ENCODE data around the gene EPHB2. TPM values are rescaled to one million over a fixed set of nuclear protein-coding genes. Genes with fewer than 3 reads are reported as not detected.

The EPHB2 gene
- total RNA-seq, 1 experiment from 2014 or later, result 18.5 TPM

DNA sequence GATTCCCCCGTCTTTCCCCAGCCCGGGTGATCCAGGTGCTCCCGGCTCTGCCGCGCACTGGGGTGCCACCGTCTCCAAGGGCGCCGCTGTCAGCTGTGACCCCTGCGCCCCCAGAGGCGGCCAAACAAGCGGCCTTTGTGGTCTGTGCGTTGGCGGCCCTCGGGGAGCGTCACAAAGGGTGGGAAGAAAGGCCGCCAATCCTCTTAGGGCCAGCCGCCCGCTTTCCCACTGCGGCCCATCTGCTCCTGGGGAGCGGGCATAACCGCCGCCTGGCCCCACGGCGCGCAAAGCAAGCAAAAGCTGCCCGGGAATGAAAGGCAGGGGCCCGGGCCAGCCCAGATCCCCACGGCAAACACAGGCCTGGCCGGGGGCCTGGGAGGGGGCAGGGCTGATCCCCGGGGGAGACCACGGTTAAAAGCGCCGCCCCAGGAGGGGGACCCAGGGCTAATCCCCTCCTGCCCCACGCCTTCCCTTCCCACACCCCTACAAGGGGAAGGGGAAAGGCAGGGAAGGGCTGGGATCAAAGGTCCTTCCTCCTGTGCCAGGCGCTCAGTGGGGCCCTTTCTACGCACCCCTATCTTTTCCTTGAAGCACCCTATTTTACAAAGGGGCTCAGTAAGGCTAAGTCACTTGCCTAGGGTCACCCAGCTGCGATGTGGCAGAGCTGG is 33.6 kb upstream of the EPHB2 start:
- no peaks in the 10 kb centered on the region for H3K27me3 Mint-ChIP-seq (ENCODE audit: low read depth)
- no peak overlapping the region for H3K27ac Mint-ChIP-seq
- ATAC-seq (no peak), DNase-seq (ENCODE audit: low spot score) (no peak)
- H3K4me3 Mint-ChIP-seq, result no peak overlapping the region
- CTCF ChIA-PET, result interaction anchor here (1.0 to 2.3 kb wide), 5 partner anchors 8 to 253 kb away, joined by 4 to 12 read pairs (median 8); no protein-coding TSS in a partner anchor
- no peaks in the 10 kb centered on the region for H3K36me3 Mint-ChIP-seq
- TF ChIP-seq EMX1 (CRISPR knock-in tag; IDR thresholded peaks at IDR 0.05), result no peak
- no peak for TF ChIP-seq NR3C1 (CRISPR knock-in tag; conservative IDR thresholded peaks at IDR 0.05; ENCODE audit: low read depth)
- TF ChIP-seq, protein P1, sequence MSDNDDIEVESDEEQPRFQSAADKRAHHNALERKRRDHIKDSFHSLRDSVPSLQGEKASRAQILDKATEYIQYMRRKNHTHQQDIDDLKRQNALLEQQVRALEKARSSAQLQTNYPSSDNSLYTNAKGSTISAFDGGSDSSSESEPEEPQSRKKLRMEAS (CRISPR knock-in tag; IDR thresholded peaks at IDR 0.05), result no peak
- no peak for TF ChIP-seq ZBTB21 (CRISPR knock-in tag; IDR thresholded peaks at IDR 0.05; ENCODE audit: borderline replicate concordance)
- TF ChIP-seq, protein P2, sequence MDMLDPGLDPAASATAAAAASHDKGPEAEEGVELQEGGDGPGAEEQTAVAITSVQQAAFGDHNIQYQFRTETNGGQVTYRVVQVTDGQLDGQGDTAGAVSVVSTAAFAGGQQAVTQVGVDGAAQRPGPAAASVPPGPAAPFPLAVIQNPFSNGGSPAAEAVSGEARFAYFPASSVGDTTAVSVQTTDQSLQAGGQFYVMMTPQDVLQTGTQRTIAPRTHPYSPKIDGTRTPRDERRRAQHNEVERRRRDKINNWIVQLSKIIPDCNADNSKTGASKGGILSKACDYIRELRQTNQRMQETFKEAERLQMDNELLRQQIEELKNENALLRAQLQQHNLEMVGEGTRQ (CRISPR knock-in tag; IDR thresholded peaks at IDR 0.05), result no peak
- TF ChIP-seq KAT7 (CRISPR knock-in tag; IDR thresholded peaks at IDR 0.05; ENCODE audit: borderline replicate concordance), result no peak
- no peak for TF ChIP-seq NFATC4 (CRISPR knock-in tag; IDR thresholded peaks at IDR 0.05)
- TF ChIP-seq, protein P3, sequence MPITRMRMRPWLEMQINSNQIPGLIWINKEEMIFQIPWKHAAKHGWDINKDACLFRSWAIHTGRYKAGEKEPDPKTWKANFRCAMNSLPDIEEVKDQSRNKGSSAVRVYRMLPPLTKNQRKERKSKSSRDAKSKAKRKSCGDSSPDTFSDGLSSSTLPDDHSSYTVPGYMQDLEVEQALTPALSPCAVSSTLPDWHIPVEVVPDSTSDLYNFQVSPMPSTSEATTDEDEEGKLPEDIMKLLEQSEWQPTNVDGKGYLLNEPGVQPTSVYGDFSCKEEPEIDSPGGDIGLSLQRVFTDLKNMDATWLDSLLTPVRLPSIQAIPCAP (CRISPR knock-in tag; IDR thresholded peaks at IDR 0.05), result no peak
- TF ChIP-seq OVOL2 (CRISPR knock-in tag; IDR thresholded peaks at IDR 0.05; ENCODE audit: borderline replicate concordance), result no peak
- POLR2A ChIA-PET, result no interaction called here
- H3K4me1 Mint-ChIP-seq, result peaks cover 7% of the 10 kb centered on the region; the same call in 1 of the 2 replicates
- no peaks in the 10 kb centered on the region for H3K9me3 Mint-ChIP-seq

DNA sequence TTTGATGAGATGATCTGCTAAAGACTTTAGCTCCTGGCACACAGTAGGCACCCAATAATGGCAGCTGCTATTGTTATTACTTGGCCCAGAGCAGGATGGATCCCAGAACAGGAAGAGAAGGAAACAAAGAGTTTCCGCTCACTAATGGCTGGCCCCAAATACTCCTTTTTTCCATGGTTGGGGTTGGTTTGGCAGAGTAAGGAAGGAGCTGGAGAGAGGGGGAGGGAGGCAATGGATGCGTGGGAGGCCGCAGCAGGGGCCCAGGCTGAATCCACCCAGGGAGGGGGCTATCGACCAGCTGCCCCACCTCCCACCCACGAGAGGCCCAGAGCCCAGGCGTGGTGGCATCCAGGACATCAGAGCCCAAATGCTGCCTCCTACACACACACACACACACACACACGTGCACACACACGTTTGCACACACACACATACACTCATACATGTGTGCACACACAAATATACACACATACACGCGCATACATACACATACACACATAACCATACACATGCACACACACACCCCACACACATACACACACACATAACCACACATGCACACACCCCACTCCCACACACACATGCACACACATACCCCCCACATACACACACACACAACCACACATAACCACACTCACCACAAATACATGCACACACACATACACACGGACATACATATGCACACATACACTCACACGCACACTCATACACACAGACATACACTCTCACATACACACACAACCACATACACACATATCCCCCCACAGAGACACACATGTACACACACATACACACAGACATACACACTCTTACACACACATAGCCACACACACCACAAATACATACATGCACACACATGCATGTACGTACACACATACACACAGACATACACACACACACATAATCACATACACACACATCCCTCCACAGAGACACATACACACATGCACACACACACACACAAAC is 32.4 kb upstream of the EPHB2 start:
- ATAC-seq (no peak), DNase-seq (ENCODE audit: low spot score) (no peak)
- Mint-ChIP-seq H3K36me3 (no peaks in the 10 kb centered on the region), H3K9me3 (no peaks in the 10 kb centered on the region), H3K4me1 (peaks cover 5% of the 10 kb centered on the region; the same call in 1 of the 2 replicates), H3K27ac (no peak overlapping the region), H3K4me3 (no peak overlapping the region), H3K27me3 (ENCODE audit: low read depth) (no peaks in the 10 kb centered on the region)
- CTCF ChIA-PET, result interaction anchor here (0.7 to 2.3 kb wide), 3 partner anchors 26 to 184 kb away, joined by 4 to 12 read pairs (median 8); no protein-coding TSS in a partner anchor
- POLR2A ChIA-PET, result no interaction called here
- TF ChIP-seq SMAD3 (CRISPR knock-in tag; IDR thresholded peaks at IDR 0.05; ENCODE audit: borderline replicate concordance) (no peak), TEAD4 (CRISPR knock-in tag; IDR thresholded peaks at IDR 0.05) (no peak), EMX1 (CRISPR knock-in tag; IDR thresholded peaks at IDR 0.05) (no peak), CBFB (CRISPR knock-in tag; IDR thresholded peaks at IDR 0.05; ENCODE audit: low read depth) (no peak), GTF2I (CRISPR knock-in tag; conservative IDR thresholded peaks at IDR 0.05) (no peak), ZNF396 (CRISPR knock-in tag; IDR thresholded peaks at IDR 0.05; ENCODE audit: borderline replicate concordance) (no peak), OVOL2 (CRISPR knock-in tag; IDR thresholded peaks at IDR 0.05; ENCODE audit: borderline replicate concordance) (no peak), SP1 (CRISPR knock-in tag; conservative IDR thresholded peaks at IDR 0.05) (no peak)
- TF ChIP-seq, protein P4, sequence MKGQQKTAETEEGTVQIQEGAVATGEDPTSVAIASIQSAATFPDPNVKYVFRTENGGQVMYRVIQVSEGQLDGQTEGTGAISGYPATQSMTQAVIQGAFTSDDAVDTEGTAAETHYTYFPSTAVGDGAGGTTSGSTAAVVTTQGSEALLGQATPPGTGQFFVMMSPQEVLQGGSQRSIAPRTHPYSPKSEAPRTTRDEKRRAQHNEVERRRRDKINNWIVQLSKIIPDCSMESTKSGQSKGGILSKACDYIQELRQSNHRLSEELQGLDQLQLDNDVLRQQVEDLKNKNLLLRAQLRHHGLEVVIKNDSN (CRISPR knock-in tag; IDR thresholded peaks at IDR 0.05), result no peak
- TF ChIP-seq, protein P5, sequence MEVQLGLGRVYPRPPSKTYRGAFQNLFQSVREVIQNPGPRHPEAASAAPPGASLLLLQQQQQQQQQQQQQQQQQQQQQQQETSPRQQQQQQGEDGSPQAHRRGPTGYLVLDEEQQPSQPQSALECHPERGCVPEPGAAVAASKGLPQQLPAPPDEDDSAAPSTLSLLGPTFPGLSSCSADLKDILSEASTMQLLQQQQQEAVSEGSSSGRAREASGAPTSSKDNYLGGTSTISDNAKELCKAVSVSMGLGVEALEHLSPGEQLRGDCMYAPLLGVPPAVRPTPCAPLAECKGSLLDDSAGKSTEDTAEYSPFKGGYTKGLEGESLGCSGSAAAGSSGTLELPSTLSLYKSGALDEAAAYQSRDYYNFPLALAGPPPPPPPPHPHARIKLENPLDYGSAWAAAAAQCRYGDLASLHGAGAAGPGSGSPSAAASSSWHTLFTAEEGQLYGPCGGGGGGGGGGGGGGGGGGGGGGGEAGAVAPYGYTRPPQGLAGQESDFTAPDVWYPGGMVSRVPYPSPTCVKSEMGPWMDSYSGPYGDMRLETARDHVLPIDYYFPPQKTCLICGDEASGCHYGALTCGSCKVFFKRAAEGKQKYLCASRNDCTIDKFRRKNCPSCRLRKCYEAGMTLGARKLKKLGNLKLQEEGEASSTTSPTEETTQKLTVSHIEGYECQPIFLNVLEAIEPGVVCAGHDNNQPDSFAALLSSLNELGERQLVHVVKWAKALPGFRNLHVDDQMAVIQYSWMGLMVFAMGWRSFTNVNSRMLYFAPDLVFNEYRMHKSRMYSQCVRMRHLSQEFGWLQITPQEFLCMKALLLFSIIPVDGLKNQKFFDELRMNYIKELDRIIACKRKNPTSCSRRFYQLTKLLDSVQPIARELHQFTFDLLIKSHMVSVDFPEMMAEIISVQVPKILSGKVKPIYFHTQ (CRISPR knock-in tag; IDR thresholded peaks at IDR 0.05), result no peak
- TF ChIP-seq, protein P6, sequence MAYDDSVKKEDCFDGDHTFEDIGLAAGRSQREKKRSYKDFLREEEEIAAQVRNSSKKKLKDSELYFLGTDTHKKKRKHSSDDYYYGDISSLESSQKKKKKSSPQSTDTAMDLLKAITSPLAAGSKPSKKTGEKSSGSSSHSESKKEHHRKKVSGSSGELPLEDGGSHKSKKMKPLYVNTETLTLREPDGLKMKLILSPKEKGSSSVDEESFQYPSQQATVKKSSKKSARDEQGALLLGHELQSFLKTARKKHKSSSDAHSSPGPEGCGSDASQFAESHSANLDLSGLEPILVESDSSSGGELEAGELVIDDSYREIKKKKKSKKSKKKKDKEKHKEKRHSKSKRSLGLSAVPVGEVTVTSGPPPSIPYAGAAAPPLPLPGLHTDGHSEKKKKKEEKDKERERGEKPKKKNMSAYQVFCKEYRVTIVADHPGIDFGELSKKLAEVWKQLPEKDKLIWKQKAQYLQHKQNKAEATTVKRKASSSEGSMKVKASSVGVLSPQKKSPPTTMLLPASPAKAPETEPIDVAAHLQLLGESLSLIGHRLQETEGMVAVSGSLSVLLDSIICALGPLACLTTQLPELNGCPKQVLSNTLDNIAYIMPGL (CRISPR knock-in tag; IDR thresholded peaks at IDR 0.05), result no peak
- TF ChIP-seq, protein P7, sequence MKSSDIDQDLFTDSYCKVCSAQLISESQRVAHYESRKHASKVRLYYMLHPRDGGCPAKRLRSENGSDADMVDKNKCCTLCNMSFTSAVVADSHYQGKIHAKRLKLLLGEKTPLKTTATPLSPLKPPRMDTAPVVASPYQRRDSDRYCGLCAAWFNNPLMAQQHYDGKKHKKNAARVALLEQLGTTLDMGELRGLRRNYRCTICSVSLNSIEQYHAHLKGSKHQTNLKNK (CRISPR knock-in tag; IDR thresholded peaks at IDR 0.05), result no peak
- TF ChIP-seq, protein P8, sequence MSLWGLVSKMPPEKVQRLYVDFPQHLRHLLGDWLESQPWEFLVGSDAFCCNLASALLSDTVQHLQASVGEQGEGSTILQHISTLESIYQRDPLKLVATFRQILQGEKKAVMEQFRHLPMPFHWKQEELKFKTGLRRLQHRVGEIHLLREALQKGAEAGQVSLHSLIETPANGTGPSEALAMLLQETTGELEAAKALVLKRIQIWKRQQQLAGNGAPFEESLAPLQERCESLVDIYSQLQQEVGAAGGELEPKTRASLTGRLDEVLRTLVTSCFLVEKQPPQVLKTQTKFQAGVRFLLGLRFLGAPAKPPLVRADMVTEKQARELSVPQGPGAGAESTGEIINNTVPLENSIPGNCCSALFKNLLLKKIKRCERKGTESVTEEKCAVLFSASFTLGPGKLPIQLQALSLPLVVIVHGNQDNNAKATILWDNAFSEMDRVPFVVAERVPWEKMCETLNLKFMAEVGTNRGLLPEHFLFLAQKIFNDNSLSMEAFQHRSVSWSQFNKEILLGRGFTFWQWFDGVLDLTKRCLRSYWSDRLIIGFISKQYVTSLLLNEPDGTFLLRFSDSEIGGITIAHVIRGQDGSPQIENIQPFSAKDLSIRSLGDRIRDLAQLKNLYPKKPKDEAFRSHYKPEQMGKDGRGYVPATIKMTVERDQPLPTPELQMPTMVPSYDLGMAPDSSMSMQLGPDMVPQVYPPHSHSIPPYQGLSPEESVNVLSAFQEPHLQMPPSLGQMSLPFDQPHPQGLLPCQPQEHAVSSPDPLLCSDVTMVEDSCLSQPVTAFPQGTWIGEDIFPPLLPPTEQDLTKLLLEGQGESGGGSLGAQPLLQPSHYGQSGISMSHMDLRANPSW (CRISPR knock-in tag; conservative IDR thresholded peaks at IDR 0.05; ENCODE audit: low read depth), result no peak
